ENCODE measurements around the gene WDR93.

WDR93 gene

GRCh38 chr15:89783111-89783860 is 92.7 kb downstream of the WDR93 start:
- Histone ChIP-seq H3K9ac (ENCODE audit: low read length) (no peak overlapping the region), H2AFZ (ENCODE audit: low read length) (no peak overlapping the region), H3F3A (ENCODE audit: insufficient read depth, low read length) (peaks cover 20% of the 10 kb centered on the region), H3K9me2 (replicated peaks; ENCODE audit: insufficient read depth, low read length) (no peaks in the 10 kb centered on the region), H3K4me3 (ENCODE audit: low read length) (no peak overlapping the region), H3K4me1 (ENCODE audit: low read length) (peaks cover 24% of the 10 kb centered on the region), H3K36me3 (replicated peaks; ENCODE audit: insufficient read depth, low read length) (no peaks in the 10 kb centered on the region), H4K20me1 (ENCODE audit: insufficient read depth, low read length) (no peaks in the 10 kb centered on the region), H3K79me2 (ENCODE audit: low read length) (no peaks in the 10 kb centered on the region), H3K27me3 (replicated peaks; ENCODE audit: insufficient read depth, low read length) (no peaks in the 10 kb centered on the region), H3K4me2 (ENCODE audit: low read depth, low read length) (no peak overlapping the region), H3K27ac (ENCODE audit: low read length) (no peak overlapping the region), H3K9me3 (replicated peaks; ENCODE audit: insufficient read depth, low read length) (no peaks in the 10 kb centered on the region)
- TF ChIP-seq CTCF (IDR thresholded peaks at IDR 0.05; ENCODE audit: low read length) (no peak), EZH2phosphoT487 (IDR thresholded peaks at IDR 0.05; ENCODE audit: low read length) (no peak)
- no peak for DNase-seq

DNA sequence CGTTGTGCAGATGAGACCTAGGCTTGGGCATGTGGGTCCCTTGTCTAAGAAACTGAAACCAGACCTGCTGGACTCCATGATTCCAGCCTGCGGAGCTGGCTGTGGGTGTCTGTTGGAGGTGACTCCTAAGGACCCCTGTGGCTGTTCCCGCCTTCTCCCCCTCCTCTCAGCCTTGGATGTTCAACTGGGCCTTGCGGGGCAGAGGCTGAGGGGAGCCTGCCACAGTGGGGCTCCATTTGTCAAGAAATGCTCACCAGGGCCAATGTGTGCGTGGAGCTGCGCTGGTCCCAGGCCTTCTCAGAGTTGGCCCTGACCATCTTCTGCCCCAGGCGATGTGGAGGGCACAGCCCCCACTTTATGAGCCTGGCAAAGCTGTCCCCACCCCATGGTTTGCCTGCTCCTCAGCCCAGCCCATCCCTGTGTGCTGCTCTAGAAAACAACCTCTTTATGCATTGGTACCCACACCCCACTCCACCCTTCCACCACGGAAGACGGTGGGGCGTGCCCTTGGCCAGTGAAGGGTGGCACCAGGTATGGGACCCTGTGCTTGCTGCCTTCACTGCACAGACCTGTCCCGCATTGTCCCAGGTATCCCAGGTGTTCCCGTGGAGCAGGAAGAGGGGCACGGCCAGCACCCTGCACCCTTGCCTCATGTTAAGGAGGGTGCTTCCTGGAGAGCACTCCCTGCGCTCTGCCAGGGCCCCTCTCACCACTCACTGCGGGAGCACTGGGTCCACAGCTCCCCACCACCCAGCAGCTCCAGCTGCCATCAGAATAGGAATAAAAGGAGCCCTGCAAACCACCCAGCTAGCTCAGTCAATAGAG is 93.5 kb downstream of the WDR93 start:
- H3K4me2 ChIP-seq (ENCODE audit: low read depth, low read length) = no peak overlapping the region
- no peak for TF ChIP-seq EZH2 (optimal IDR thresholded peaks at IDR 0.05; ENCODE audit: low read depth, low read length)
- TF ChIP-seq CTCF (IDR thresholded peaks at IDR 0.05; ENCODE audit: low read length) = no peak
- TF ChIP-seq EZH2phosphoT487 (IDR thresholded peaks at IDR 0.05; ENCODE audit: low read length) = no peak
- no peak overlapping the region for H3K27ac ChIP-seq (ENCODE audit: low read length)
- H3K4me1 ChIP-seq (ENCODE audit: low read length) = peaks cover 24% of the 10 kb centered on the region
- no peak for DNase-seq
- H4K20me1 ChIP-seq (ENCODE audit: insufficient read depth, low read length) = no peaks in the 10 kb centered on the region
- no peaks in the 10 kb centered on the region for H3K9me2 ChIP-seq (replicated peaks; ENCODE audit: insufficient read depth, low read length)
- H3K9ac ChIP-seq (ENCODE audit: low read length) = no peak overlapping the region
- no peaks in the 10 kb centered on the region for H3K36me3 ChIP-seq (replicated peaks; ENCODE audit: insufficient read depth, low read length)
- no peaks in the 10 kb centered on the region for H3K27me3 ChIP-seq (replicated peaks; ENCODE audit: insufficient read depth, low read length)
- no peaks in the 10 kb centered on the region for H3K9me3 ChIP-seq (replicated peaks; ENCODE audit: insufficient read depth, low read length)
- H3K4me3 ChIP-seq (ENCODE audit: low read length) = no peak overlapping the region
- H2AFZ ChIP-seq (ENCODE audit: low read length) = no peak overlapping the region
- H3K79me2 ChIP-seq (ENCODE audit: low read length) = no peaks in the 10 kb centered on the region
- peaks cover 20% of the 10 kb centered on the region for H3F3A ChIP-seq (ENCODE audit: insufficient read depth, low read length)

GRCh38 chr15:89784686-89784960 is 94.0 kb downstream of the WDR93 start:
- Histone ChIP-seq H3K36me3 (replicated peaks; ENCODE audit: insufficient read depth, low read length) (no peaks in the 10 kb centered on the region), H3K4me1 (ENCODE audit: low read length) (peaks cover 24% of the 10 kb centered on the region), H3K27me3 (replicated peaks; ENCODE audit: insufficient read depth, low read length) (no peaks in the 10 kb centered on the region), H3K9me2 (replicated peaks; ENCODE audit: insufficient read depth, low read length) (no peaks in the 10 kb centered on the region), H3K9me3 (replicated peaks; ENCODE audit: insufficient read depth, low read length) (no peaks in the 10 kb centered on the region), H3K79me2 (ENCODE audit: low read length) (no peaks in the 10 kb centered on the region), H4K20me1 (ENCODE audit: insufficient read depth, low read length) (no peaks in the 10 kb centered on the region), H3K4me2 (ENCODE audit: low read depth, low read length) (no peak overlapping the region), H3K27ac (ENCODE audit: low read length) (no peak overlapping the region), H3K4me3 (ENCODE audit: low read length) (no peak overlapping the region), H2AFZ (ENCODE audit: low read length) (no peak overlapping the region), H3F3A (ENCODE audit: insufficient read depth, low read length) (peaks cover 20% of the 10 kb centered on the region), H3K9ac (ENCODE audit: low read length) (no peak overlapping the region)
- TF ChIP-seq CTCF (IDR thresholded peaks at IDR 0.05; ENCODE audit: low read length) (no peak), EZH2phosphoT487 (IDR thresholded peaks at IDR 0.05; ENCODE audit: low read length) (no peak), EZH2 (optimal IDR thresholded peaks at IDR 0.05; ENCODE audit: low read depth, low read length) (no peak)
- no peak for DNase-seq

Data from MM.1S (cell line).